ENCODE data around the gene COMMD8. TPM values are rescaled to one million over a fixed set of nuclear protein-coding genes. Genes with fewer than 3 reads are reported as not detected.

The COMMD8 gene
- total and polyA plus RNA-seq, 10 of the 15 experiments (the other 5 are each of a cell fraction or from before 2014, with no cell fraction given): 27.6 to 156 (median 48.4) TPM

- TF ChIP-seq PKNOX1 (IDR thresholded peaks at IDR 0.05) (no peak; the same call in 1 of the 2 replicates), ZBTB40 (IDR thresholded peaks at IDR 0.05; ENCODE audit: borderline replicate concordance) (no peak), IRF4 (IDR thresholded peaks at IDR 0.05; ENCODE audit: low read depth, low read length) (0 out of 2 replicates have a peak, but pooled peaks have one; percentile 20), SRF (IDR thresholded peaks at IDR 0.05; ENCODE audit: low read depth in 2 of 2, low read length in 2 of 2) (no peak), ASH2L (IDR thresholded peaks at IDR 0.05; ENCODE audit: borderline replicate concordance, low read depth) (no peak), CEBPB (IDR thresholded peaks at IDR 0.05; ENCODE audit: borderline replicate concordance in 1 of 2, low read depth in 2 of 2, low read length in 2 of 2) (no peak), FOXK2 (IDR thresholded peaks at IDR 0.05) (no peak), POLR2AphosphoS2 (IDR thresholded peaks at IDR 0.05; ENCODE audit: low read depth, low read length) (no peak), EP300 (IDR thresholded peaks at IDR 0.05; ENCODE audit: borderline replicate concordance in 1 of 2, control insufficient read depth in 1 of 2, low read depth in 2 of 2, low read length in 2 of 2) (no peak), IKZF1 (conservative IDR thresholded peaks at IDR 0.05) (peak; percentile 52), YY1 (IDR thresholded peaks at IDR 0.05; ENCODE audit: low read depth, low read length) (no peak), CHD2 (IDR thresholded peaks at IDR 0.05; ENCODE audit: borderline replicate concordance, low read depth, low read length) (no peak), GATAD2B (conservative IDR thresholded peaks at IDR 0.05; ENCODE audit: low read depth) (no peak), ESRRA (IDR thresholded peaks at IDR 0.05; ENCODE audit: low read length) (no peak), CHD1 (IDR thresholded peaks at IDR 0.05; ENCODE audit: low read depth, low read length) (no peak), YBX1 (IDR thresholded peaks at IDR 0.05) (no peak), MLLT1 (IDR thresholded peaks at IDR 0.05) (no peak), CTCF (IDR thresholded peaks at IDR 0.05 in 2 of 3, conservative IDR thresholded peaks at IDR 0.05 in 1 of 3; ENCODE audit: control insufficient read depth in 2 of 3, extremely low read depth in 1 of 3, insufficient read depth in 1 of 3, low read depth in 3 of 3, low read length in 3 of 3) (peak; percentile 75 to 78 (median 75)), ATF7 (IDR thresholded peaks at IDR 0.05; ENCODE audit: low read depth) (no peak), SMAD5 (IDR thresholded peaks at IDR 0.05; ENCODE audit: low read depth) (no peak), POLR2AphosphoS5 (IDR thresholded peaks at IDR 0.05; ENCODE audit: low read length) (no peak), WRNIP1 (IDR thresholded peaks at IDR 0.05; ENCODE audit: borderline replicate concordance, low read depth, low read length) (no peak), NR2F1 (conservative IDR thresholded peaks at IDR 0.05) (no peak)
Observed at GRCh38 chr4:47490550-47490949, 27.0 kb upstream of the COMMD8 start (continued).
